Activated CD4-positive, CD25-positive, alpha-beta regulatory T cell (primary cell): ENCODE data around the gene IGF2R.
A peak's percentile ranks its signal among the peaks of the same experiment; 100 is the strongest.

ENCODE experiments used
- DNase-seq, 4 experiments: peaks; one replicate each; lab custom pipeline; 2025; lab: John Stamatoyannopoulos, UW

The IGF2R gene

DNA sequence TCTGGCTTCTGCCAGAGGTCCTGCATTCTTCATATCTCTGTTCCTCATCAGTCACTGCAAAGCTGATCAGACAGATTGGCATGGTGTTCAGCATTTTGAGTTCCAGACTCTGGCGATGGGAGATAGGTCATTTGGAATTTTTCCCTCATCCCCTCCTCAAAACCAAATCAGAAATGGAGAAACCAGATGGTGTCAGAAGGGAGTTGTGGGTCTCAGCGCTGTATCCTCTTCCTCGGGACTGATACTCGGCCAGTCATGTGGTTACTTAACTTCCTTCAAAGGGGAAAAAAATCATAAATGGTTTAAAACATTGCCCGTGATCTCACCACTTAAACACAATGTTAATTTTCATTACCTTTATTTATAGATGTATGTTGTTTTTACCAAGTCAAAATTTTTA is 75.8 kb downstream of the IGF2R start:
- no peak for DNase-seq

DNA sequence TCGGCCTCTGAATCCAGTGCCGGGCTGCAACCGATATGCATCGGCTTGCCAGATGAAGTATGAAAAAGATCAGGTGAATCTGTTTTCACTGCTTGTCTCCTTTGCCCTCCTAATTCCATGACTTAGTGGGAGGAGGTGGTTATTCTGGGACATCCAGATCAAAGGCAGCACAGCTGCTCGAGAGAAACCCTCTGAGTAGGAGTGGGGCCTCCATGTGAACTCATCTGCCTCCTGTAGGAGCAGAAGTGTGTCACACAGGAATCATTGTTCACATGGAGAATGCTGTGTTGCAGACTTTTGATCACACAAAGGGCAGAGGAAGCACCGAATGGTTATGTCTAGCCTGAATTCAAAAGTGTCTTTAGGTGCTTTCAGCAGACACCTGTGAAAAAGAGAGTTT is 79.6 kb downstream of the IGF2R start:
- DNase-seq, result no peak

DNA sequence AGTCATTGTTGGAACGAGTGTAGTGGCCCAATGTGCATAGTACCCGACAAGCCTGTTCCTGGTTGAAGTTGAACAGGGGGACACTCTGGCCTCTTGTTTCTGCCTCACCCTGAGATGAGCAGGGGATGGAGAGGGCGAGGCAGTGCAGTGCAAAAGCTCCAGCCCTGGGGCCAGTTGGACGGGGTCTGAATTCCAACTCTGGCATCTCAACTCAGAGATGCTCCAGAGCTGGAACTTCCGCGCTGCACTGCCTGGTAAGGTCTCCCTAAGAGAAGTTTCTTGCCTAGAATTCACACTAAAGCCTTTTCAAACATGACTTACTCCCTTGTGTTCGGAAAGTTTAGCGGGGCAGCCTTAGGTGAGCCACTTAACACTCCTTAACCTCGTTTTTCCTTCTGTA is 80.5 kb downstream of the IGF2R start:
- DNase-seq, result no peak

DNA sequence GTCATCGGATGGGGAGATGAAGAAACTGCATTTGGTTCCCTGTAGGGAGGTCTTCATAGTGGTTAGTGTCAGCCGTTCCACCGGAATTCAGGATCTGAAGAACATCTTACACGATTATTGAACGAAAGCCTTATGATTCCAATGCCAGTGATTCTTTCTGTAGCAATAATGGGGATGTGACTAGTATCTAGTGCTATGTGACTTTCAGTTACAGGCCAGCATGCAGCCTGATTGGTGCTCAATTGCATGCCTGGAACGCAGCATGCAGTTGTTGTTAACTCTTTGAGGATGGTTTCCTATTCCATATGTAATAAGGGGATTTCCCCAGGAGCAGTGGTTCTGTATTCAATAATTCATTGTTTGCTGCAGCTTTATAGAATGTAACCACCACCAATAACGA is 81.1 kb downstream of the IGF2R start:
- no peak for DNase-seq

DNA sequence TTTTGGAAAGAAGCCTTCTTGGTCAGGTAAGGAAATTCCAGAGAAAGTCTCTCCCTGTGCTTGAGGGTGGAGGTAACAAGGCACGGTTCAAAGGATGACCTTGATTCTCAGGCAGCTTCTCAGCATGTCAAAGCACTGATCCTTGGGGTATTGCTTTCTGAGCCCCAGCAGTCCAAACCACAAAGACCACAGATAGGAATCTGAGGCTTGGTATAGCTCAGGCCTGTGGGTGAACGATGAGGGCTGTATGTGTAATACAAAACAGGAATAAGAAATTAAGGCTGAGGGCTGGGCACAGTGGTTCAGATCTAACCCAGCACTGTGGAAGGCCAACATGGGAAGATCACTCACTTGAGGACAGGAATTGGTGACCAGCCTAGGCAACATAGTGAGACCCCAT is 82.5 kb downstream of the IGF2R start:
- no peak for DNase-seq

DNA sequence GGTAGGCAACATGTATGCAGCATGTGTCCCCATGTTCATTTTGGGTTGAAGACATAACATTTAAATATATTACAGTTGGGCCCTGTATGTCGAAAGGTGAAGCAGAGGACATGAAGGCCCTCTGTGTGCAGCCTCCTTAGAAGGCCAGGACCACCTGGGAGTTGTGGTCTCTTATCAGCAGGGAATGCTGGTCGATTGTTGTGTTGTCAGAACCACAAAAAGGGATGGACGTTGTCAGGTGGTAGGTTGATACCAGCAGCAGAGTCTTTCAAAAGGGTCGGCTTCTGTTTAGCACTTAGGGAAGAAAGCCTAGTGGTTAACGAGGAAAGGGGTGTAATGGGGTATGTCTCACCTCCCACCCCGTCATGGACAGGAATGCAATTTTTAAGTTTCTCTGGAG is 85.4 kb downstream of the IGF2R start:
- no peak for DNase-seq

DNA sequence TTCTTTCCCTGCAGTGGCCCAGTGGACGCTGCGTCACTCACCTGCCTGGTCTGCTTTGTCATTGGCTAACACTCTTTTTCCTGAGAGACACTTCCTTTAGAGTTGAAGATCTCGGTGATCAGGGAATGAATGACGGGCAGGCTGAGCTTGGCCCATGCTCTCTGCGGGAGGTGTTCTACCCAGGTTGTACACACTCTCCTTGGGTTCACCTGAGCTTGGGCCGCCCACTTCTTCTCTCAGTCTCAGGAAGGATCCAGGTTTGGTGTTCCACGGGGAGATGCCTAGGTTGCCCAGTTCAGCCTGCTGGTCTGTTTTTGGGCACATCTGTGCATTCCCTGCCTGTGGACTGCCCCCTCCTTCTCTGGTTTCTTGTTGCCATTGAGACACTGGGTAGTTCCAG is 86.0 kb downstream of the IGF2R start:
- no peak for DNase-seq

DNA sequence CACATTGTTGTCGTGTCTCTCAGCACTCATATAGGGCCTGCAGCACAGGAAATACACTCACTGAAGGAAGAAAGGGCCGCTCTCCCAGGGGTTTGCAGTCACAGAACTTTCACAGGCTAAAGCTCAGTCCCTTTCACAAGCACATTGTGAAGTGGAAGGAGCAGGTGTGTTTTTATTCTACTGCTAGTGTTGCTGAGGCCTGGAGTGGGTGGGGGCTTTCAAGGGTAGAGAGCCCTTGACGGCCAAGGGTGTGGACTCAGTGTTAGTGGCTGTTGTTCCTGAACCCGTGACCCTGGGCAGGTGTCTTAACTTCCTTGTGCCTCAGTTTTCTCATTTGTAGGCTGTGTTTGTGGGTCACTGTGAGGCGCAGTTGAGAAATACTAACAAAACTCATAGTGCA is 86.5 kb downstream of the IGF2R start:
- no peak for DNase-seq

DNA sequence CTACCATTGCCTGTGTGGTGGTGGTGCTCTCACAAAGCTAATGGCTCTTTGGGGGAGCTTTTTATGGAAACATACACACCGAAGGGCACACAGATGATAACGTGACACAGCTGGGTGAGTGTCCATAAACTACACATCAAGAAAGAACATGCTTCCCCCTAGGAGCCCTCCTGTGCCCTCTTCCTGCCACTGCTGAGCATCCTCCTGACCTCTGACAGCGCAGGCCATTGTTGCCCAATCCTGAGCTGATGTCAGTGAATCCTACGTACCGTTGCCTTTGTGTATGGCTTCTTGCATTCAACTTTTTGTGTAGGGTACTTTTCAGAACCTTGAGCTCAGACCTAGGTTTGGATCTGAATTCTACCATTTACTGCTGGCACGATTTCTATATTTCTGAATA is 86.9 kb downstream of the IGF2R start:
- DNase-seq, result no peak

DNA sequence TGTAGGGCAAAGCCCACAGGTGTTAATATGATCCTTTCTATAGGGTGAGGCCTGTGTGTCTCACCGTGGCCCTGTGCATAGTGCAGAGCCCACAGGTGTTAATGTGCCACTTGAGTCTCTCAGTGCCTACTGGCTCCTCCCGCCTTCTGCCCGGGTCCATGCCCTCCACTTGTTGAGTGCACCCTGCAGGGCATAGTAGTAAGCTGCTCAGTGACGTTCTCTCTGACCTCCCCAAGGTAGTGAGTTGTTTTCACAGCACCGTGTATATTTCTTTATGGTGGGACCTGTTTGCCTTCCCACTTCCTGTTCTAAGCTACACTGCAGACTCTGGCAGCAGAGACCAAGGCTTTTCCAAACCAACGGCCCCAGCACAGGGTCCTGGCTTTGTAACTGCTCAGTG is 88.2 kb downstream of the IGF2R start:
- no peak for DNase-seq

DNA sequence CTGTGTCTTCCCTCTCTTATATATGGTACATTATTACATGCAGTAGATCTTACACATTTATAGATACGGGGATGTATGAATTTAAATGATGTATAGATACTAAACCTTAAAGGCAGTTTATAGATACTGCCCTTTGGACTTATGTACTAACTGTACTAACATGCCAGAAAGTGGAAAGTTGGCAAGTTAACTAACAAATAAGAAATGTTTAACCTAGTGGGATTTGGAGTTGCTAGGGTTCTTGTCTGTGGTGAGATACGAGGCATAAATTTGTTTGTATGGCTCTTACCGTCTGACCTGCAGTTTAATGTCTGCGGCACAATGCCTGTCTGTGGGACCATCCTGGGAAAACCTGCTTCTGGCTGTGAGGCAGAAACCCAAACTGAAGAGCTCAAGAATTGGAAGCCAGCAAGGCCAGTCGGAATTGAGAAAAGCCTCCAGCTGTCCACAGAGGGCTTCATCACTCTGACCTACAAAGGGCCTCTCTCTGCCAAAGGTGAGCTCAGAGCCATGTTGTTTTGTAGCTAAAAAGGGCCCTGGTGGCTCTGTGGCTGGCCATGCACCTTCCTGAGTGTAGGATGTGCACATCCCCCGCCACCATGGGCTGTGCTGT is 89.8 kb downstream of the IGF2R start:
- no peak for DNase-seq

DNA sequence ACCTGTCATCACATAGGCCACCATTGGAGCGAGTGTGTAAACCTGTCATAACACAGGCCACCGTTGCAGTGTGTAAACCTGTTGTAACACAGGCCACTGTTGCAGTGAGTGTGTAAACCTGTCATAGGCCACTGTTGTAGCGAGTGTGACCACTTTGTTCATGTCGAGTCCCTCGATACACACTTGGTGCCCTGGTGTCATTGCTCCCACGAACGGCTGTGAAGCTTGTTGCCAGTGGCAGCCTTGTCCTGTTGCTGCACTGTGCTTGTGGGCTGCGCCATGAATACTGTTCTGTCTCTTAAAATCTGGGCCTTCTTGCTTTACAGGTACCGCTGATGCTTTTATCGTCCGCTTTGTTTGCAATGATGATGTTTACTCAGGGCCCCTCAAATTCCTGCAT is 91.3 kb downstream of the IGF2R start:
- no peak for DNase-seq

DNA sequence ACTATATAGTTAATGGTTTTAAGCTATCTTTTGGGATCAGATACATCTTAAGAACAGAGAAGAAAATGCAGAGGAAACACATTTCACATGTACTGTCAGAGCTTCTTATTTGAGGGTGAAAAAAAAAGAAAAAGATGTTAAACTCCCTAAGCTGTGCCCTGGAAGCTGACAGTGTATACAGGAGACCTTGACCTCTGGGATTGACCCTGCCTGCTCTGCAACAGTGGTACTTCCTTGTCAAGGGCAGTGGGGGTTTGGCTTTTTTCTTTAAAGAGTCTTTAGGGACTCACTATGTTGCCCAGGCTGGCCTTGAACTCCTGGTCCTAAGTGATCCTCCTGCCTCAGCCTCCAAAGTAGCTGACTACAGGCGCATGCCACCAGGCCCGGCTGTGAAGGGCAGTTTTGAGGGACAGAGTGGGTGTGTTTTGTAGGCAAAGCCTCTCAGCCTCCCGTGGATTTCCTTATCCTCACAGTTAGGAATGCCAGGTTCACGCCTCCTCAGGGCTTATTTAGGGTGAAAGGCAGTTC is 92.1 kb downstream of the IGF2R start:
- no peak for DNase-seq

DNA sequence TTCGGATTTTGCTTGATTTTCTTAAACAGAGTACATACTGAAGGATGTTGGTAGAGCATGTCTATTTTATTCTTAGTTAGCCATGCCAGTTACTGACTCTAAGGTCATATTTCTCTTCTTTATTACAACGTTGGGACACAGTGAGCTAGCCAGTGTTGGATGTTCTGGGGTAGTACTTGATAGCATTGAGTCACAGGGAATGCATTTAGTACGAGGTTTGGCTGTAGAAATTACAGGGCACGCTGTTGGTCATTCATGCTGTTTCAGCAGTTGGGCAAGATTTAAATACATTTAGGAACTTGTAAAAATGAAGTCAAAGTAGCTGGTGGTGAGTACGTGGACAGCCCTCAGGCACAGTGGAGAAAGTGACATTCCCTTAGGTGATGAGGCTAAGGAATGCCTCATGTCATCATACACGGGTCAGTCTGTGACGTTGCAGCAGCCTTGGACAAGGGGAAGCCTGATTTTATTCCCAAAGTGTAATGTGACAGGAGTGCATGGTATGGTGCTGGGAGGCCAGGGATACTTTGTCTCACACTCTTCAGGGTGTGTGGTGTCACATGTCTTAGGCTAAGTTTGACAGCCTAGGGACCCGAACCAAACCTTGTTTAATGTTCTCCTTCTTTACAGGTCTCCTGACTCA is 95.0 kb downstream of the IGF2R start:
- no peak for DNase-seq

DNA sequence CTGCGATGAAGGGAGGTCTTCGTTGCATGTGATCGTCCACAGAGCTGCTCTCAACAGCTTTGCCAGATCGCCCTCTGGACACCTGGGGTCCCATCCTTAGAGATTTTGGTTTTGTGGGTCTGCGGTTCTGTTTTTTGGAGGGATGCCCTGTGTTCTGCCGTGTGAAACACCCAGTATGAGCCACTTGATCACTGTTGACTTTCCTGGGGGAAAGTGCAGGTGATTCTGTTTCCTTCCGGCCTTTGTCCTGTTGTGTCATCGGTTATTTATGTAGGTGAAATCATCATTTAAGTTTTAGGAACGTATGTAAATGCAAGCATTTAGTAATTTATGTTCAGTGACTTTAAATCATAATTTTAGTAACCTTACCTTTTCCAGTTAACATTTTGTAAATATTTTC is 96.3 kb downstream of the IGF2R start:
- DNase-seq, result no peak

DNA sequence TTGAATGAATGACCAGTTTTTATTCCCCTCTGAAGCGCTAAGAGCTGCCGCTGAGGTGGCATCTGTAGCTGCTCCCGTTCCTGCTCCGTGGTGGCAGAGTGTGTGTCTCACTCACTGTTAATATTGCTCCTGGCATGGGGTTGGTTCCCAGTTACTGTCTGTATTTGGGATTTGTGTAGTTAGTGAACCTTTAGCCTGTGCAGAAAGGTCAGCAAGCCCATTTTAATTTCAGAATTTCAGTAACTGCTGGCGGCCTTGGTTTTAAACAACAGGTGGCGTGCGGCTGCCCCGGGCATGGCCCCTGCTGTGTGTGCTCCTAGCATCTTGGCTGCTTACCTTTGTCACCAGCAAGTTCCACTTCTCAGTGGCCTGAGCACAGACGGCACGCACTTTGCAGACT is 98.7 kb downstream of the IGF2R start:
- DNase-seq, result no peak

DNA sequence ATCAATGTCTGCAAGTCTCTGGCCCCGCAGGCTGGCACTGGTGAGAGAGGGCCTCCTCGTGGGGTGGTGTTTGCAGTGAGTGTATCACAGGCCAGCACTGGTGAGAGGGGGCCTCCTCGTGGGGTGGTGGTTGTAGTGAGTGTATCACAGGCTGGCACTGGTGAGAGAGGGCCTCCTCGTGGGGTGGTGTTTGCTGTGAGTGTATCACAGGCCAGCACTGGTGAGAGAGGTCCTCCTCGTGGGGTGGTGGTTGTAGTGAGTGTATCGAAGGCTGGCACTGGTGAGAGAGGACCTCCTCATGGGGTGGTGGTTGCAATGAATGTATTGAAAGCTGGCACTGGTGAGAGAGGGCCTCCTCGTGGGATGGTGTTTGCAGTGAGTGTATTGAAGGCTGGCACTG is 99.5 kb downstream of the IGF2R start:
- no peak for DNase-seq

DNA sequence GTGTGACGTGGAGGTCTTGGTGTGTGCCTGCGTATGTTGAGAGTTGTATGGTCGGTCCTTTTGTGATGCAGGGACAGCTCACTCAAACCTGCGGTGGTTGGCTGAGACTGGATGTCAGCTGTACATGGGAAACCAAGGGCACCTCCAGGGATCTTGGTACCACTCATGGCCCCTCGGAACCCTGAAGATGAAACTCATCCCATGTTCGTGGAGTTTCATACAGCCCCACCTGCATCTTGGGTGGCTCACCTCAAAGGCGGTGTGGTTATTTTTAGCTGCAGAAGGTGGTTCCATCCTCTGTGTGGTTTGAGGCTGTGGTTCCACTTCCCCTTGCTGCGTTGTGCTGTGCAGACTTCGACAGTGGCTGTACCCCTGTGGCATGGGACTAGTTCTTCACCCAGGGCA is 100.2 kb downstream of the IGF2R start:
- DNase-seq, result peak in 1 of 4 experiments; percentile 15

DNA sequence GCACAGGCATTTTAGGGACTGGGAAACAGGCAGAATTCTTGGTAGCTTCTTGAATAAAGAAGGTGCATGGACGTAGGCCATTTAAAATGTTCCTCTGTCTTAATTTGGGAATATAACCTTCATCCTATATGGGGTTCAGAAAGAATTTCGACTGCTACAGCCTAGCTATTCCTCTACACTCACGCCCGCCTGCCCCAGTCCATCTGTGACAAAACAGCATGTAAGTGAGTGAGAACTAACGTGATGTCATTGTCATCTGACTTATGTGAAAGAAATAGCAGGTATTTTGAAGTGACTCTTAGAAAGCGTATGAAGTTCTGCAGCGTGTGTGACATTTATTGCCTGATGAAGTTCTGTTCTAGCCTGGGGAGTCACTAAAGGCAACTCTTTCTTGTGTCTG is 100.6 kb downstream of the IGF2R start:
- DNase-seq, result no peak

DNA sequence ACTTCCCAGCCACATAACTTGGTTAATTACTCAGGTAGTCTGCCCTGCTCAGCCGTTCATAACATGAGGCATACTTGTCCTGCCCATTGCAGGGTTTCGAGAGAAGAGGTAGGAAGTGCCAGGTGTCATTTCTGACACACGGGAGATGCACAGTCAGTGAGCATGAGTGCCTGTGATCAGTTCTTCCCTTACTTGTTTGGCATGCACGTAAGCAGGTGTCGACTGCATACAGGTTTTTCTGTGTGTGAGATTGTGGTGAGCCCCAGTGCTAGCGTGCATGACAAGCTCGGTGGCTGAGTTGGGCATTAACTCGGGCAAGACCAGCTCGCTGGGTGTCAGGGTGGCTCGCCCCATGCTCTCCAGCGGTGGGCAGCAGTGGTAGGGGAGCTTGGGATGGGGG is 101.5 kb downstream of the IGF2R start:
- DNase-seq, result no peak

DNA sequence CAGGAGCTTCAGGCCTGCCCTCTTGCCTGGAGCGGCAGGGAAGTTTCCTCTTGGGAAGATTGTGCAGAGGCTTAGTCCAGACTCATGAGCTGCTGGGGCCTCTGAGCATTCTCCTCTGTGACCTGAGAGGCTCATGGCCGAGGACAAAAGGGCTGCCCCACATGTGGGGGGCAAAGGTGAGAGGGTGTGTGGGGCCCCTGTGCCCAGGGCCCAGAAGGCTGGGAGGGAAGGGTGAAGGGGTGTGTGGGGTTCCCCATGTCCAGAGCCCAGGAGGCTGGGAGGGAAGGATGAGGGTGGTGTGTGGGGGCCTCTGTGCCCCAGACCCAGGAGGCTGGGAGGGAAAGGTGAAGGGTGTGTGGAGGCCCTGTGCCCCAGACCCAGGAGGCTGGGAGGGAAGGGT is 101.9 kb downstream of the IGF2R start:
- no peak for DNase-seq

DNA sequence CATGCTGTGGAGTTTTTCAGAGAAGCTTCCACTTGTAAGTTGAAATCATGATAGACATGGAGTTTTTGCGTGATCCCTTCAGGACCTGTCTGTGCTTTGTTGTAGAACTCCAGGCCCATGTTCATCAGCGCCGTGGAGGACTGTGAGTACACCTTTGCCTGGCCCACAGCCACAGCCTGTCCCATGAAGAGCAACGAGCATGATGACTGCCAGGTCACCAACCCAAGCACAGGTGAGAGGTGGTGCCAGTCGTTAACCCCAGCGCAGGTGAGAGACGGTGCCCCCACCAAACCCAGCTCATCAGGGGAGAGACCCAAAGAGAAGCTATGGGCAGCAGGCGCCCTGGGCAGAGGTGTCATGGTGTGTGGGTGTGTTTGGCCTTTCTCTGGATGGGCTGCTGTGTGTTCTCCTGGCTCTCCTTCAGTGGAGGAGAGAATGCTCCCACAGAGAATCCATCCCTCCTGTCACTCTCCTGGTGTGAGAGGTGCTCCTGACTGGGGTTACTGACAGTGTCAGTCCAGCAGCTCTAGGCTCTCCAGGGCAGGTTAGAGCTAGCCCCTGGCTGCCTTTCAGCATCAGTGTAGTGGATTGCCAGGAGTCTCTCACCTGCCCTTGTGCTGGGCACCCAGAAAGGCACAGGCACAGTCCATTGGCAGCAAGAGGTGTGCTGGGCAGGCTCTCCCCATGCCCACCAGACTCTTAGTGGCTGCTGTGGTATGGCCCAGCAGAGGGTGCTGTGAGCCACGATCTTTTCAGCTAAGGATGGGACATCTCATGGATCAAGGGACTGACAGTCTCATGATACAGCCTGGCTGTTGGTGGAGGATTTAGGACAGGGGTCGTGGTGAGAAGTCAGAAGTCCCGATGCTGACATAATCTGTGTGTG is 103.2 kb downstream of the IGF2R start:
- DNase-seq, result no peak

DNA sequence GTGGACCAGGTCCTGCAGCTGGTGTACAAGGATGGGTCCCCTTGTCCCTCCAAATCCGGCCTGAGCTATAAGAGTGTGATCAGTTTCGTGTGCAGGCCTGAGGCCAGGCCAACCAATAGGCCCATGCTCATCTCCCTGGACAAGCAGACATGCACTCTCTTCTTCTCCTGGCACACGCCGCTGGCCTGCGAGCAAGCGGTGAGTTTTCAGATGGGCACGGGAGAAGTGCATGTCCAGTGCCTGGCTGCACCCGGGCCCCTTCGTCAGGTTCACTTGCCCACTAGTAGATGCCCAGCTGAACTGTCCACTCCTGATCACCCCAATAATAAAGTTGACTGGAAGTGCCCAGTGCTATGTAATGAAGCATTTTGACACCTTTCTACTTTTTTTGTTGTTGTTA is 104.4 kb downstream of the IGF2R start:
- DNase-seq, result no peak
